H1 (cell line): ENCODE data around the gene SOHLH1. TPM values are rescaled to one million over a fixed set of nuclear protein-coding genes. Genes with fewer than 3 reads are reported as not detected.

Experiments
- CHD1 ChIP-seq: IDR thresholded peaks from 2 replicates; pipeline ENCODE4 v1.6.1; 2012; ENCODE audit warnings: low read depth, low read length, improper control_type of control experiment
- RBBP5 ChIP-seq: IDR thresholded peaks from 2 replicates; pipeline ENCODE4 v1.7.1; 2012; ENCODE audit warnings: low read depth, mild to moderate bottlenecking, inconsistent platforms, low read length, moderate library complexity, borderline replicate concordance
- polyA plus RNA-seq, 7 experiments: library from polyadenylated mRNA; depleted of rRNA in 3 of 7; stranded (reverse) in 5 of 7; unstranded in 2 of 7; fragments of >200 nt in 5 of 7; fragments of 200-250 nt in 2 of 7; gene quantifications; 1 replicate in 5 of 7; 2 replicates in 1 of 7; 4 replicates in 1 of 7; pipeline versions ENCODE4 v1.2.1 to v1.2.3, GENCODE V29; 2011 to 2013; ENCODE audit warnings: missing spikeins in 2 of 7, mixed read lengths in 2 of 7
- total RNA-seq: library from RNA; stranded (reverse); fragmentation: NEBNext Ultra II Directional; extraction: Animal tissue kit (Norgen Biotek cat#: 25700); gene quantifications from 2 replicates; pipeline ENCODE4 v1.2.1, GENCODE V29; 2021
- TF ChIP-seq, protein P1 (sequence below): IDR thresholded peaks from 2 replicates; pipeline ENCODE4 v1.6.1; 2011; ENCODE audit warnings: low read length, improper control_type of control experiment

The SOHLH1 gene
- total and polyA plus RNA-seq, 2 of the 8 experiments (the other 6 are each of a cell fraction or from before 2014, with no cell fraction given), result 0.11 TPM; not detected in 1

DNA sequence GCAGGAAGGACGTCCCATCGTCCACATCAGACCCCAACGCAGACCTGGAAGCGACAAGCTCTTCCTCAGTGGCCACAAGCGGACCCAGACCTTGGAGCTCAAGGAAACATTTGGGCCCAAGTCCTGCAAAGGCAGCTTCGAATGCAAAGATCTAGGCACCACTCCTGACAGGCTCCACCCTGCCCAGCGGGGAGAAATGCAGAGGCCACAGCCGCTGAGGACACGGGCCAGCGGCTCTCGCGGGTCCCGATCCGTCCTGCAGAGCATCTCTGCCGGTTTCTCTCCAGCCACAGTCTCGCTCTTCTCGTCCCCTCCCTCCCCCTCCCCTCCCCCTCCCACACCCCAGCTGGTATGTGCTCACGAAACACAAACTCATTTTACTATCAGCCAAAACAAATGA, 4.9 kb downstream of the SOHLH1 start (continued):
- TF ChIP-seq, protein P1, sequence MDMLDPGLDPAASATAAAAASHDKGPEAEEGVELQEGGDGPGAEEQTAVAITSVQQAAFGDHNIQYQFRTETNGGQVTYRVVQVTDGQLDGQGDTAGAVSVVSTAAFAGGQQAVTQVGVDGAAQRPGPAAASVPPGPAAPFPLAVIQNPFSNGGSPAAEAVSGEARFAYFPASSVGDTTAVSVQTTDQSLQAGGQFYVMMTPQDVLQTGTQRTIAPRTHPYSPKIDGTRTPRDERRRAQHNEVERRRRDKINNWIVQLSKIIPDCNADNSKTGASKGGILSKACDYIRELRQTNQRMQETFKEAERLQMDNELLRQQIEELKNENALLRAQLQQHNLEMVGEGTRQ, result no peak
- TF ChIP-seq RBBP5 (no peak), CHD1 (no peak)
